RPMI8226 (cell line): Measurements from ENCODE around the gene CFAP69.
"Not testable (repeated sequence)": the region's sequence is repeated elsewhere in the genome, so short reads cannot be mapped to it uniquely, and the experiment has no call there.

Experiments used
- DNase-seq: peaks from one replicate; pipeline ENCODE4 v3.0.0-alpha.2; 2015

The CFAP69 gene

GRCh38 chr7:90272242-90272641, 27.3 kb downstream of the CFAP69 start:
- no peak for DNase-seq

GRCh38 chr7:90274161-90274560, 29.2 kb downstream of the CFAP69 start:
- DNase-seq, result no peak

- DNase-seq, result no peak
These were observed 31.2 kb downstream of the CFAP69 start for GRCh38 chr7:90276033-90276728.

- no peak for DNase-seq
These were observed 43.2 kb downstream of the CFAP69 start for GRCh38 chr7:90288154-90288553.

GRCh38 chr7:90290244-90291113, 45.5 kb downstream of the CFAP69 start:
- DNase-seq, result no peak

- DNase-seq, result peak; percentile 37
These were observed 53.4 kb downstream of the CFAP69 start for GRCh38 chr7:90298145-90299038.

GRCh38 chr7:90303241-90303640, 58.3 kb downstream of the CFAP69 start:
- DNase-seq, result no peak

- no peak for DNase-seq
These were observed 64.9 kb downstream of the CFAP69 start for GRCh38 chr7:90309872-90310271.

GRCh38 chr7:90311175-90311574, 66.2 kb downstream of the CFAP69 start:
- no peak for DNase-seq

GRCh38 chr7:90312745-90313144, 67.8 kb downstream of the CFAP69 start:
- DNase-seq, result peak; percentile 10

GRCh38 chr7:90313907-90314306, 68.9 kb downstream of the CFAP69 start:
- no peak for DNase-seq

GRCh38 chr7:90320014-90320413, 75.0 kb downstream of the CFAP69 start:
- no peak for DNase-seq

- DNase-seq, result no peak
These were observed 75.4 kb downstream of the CFAP69 start for GRCh38 chr7:90320418-90320800.

GRCh38 chr7:90320801-90321494, 76.0 kb downstream of the CFAP69 start, which contains the start of gene FAM237B:
Gene FAM237B, minus strand, starts transcription at chr7:90321304. Its CDS starts 1,556 bp downstream, at chr7:90319748.
- no peak for DNase-seq

GRCh38 chr7:90322837-90323236, 77.9 kb downstream of the CFAP69 start:
- no peak for DNase-seq

- no peak for DNase-seq
These were observed 81.5 kb downstream of the CFAP69 start for GRCh38 chr7:90326500-90326899.

- DNase-seq, result no peak
These were observed 89.3 kb downstream of the CFAP69 start for GRCh38 chr7:90334193-90334843.

GRCh38 chr7:90334926-90335325, 90.0 kb downstream of the CFAP69 start:
- DNase-seq, result not testable (repeated sequence)

GRCh38 chr7:90337106-90337505, 92.1 kb downstream of the CFAP69 start:
- DNase-seq, result no peak

- no peak for DNase-seq
These were observed 100.0 kb downstream of the CFAP69 start for GRCh38 chr7:90345016-90345415.

GRCh38 chr7:90345595-90346335, 100.8 kb downstream of the CFAP69 start:
- no peak for DNase-seq
